Stomach (tissue), 9 donors: Measurements from ENCODE around the gene TRPV4. TPM values are rescaled to one million over a fixed set of nuclear protein-coding genes. Genes with fewer than 3 reads are reported as not detected.

Source experiments
- DNase-seq, 2 donors: peaks; one replicate each; pipeline versions ENCODE4 v3.0.0 to v3.0.0-alpha.2; 2013 to 2019
- H3K27ac ChIP-seq, 5 donors: fragments of 200-600 bp in 4 of 5; sonication (generic) in 4 of 5; one replicate each; pipeline ENCODE4 v1.5.1; 2013 to 2019; ENCODE audit warnings: mild to moderate bottlenecking in 1 of 5, moderate library complexity in 1 of 5
- H3K27me3 ChIP-seq, 3 donors: fragments of 200-600 bp; sonication (generic); one replicate each; pipeline ENCODE4 v1.5.1; 2017 to 2019; ENCODE audit warnings: mixed run types in 1 of 3
- H3K36me3 ChIP-seq, 4 donors: fragments of 200-600 bp; sonication (generic); 1 replicate in 3 of 4; 2 replicates in 1 of 4; pipeline ENCODE4 v1.5.1; 2016 to 2019
- H3K4me1 ChIP-seq, 4 donors: fragments of 200-600 bp; sonication (generic); one replicate each; pipeline ENCODE4 v1.5.1; 2016 to 2019
- H3K4me3 ChIP-seq, 4 donors: fragments of 200-600 bp; sonication (generic) in 3 of 4; one replicate each; pipeline ENCODE4 v1.5.1; 2016 to 2019; ENCODE audit warnings: mild to moderate bottlenecking in 1 of 4
- H3K9me3 ChIP-seq, 4 donors: fragments of 200-600 bp; sonication (generic); one replicate each; pipeline ENCODE4 v1.5.1; 2016 to 2019
- EP300 ChIP-seq: sonication (generic); formaldehyde crosslinking; IDR thresholded peaks from one replicate; pipeline ENCODE4 v1.6.1; 2017; ENCODE audit warnings: antibody characterized with exemption
- POLR2A ChIP-seq, 4 donors: fragments of 450-650 bp; IDR thresholded peaks; one replicate each; pipeline ENCODE4 v1.6.1; 2016; ENCODE audit warnings: antibody characterized with exemption in 4 of 4, control low read depth in 2 of 4, mild to moderate bottlenecking in 1 of 4, moderate library complexity in 1 of 4
- POLR2AphosphoS5 ChIP-seq, 3 donors: sonication (generic); formaldehyde crosslinking; IDR thresholded peaks; one replicate each; pipeline ENCODE4 v1.6.1; 2016; ENCODE audit warnings: antibody characterized with exemption in 3 of 3
- WGBS, 5 donors: extraction: QIAGEN DNeasy Blood & Tissue Kit in 3 of 5; methylation state at CpG; one replicate each; pipeline versions ENCODE4 v1.1.5 to v1.1.7; 2013 to 2018; 5-methylcytosine and 5-hydroxymethylcytosine counted together
- intact Hi-C: fragments of 100-400 bp; cut with DNase I; formaldehyde crosslinking; loops from one replicate; pipeline ENCODE4 v1.15.1; 2023; ENCODE audit warnings: low total_unique reads
- polyA plus RNA-seq, 3 donors: library from polyadenylated mRNA; stranded (reverse); fragments of 200-250 nt; gene quantifications; one replicate each; pipeline ENCODE4 v1.2.3, GENCODE V29; 2013
- total RNA-seq, 5 donors: library from RNA; depleted of rRNA; stranded (reverse); fragments of >200 nt; gene quantifications; one replicate each; pipeline versions ENCODE4 v1.1.0 to v1.2.3, GENCODE V29; 2014 to 2016
- TF ChIP-seq, protein P1 (sequence below), 7 experiments: fragments of 450-650 bp in 4 of 7; fragments of 200-600 bp in 3 of 7; sonication (generic) in 3 of 7; IDR thresholded peaks; one replicate each; pipeline ENCODE4 v1.5.1; 2016 to 2019; ENCODE audit warnings: antibody characterized with exemption in 7 of 7, control low read depth in 2 of 7, mild to moderate bottlenecking in 1 of 7
- donor health status: healthy with polysubstance abuse.
- donor health status: Bipolar disorder and iron deficiency.
- donor health status: healthy.

Gene TRPV4
- total and polyA plus RNA-seq, 8 donors: 0.75 to 3.8 (median 1.4) TPM; not detected in 4

DNA sequence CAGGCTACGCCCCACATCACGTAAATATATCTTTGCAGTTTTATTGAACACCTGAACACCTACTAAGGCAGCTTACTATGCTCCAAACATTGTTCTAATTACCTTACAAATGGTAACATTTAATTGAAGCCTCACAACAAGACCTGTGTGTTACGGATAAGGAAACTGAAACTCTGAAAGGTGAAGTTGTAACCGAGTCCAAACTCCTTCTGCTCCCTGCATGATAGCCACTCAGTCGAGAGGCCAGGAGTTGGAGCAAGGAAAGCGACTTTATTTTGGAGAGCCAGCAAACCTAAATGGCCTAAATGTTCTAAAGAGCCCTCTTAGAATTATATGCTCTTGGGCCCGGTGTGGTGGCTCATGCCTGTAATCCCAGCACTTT lies 12.6 kb upstream of the TRPV4 start:
- intact Hi-C loops: no loop called here
- Histone ChIP-seq H3K4me1 (peaks cover 0 to 27% (median 8%) of the 10 kb centered on the region in 4 donors), H3K27ac (peak overlapping the region in 1 of 5 donors; percentile 22), H3K4me3 (peak overlapping the region in 1 of 4 donors; percentile 16), H3K27me3 (no peaks in the 10 kb centered on the region), H3K36me3 (peaks cover 0 to 5% (median 2%) of the 10 kb centered on the region in 4 donors), H3K9me3 (no peaks in the 10 kb centered on the region)
- no peak for TF ChIP-seq POLR2A (IDR thresholded peaks at IDR 0.05)
- TF ChIP-seq POLR2AphosphoS5 (IDR thresholded peaks at IDR 0.05): no peak
- no peak for TF ChIP-seq EP300
- TF ChIP-seq, protein P1, sequence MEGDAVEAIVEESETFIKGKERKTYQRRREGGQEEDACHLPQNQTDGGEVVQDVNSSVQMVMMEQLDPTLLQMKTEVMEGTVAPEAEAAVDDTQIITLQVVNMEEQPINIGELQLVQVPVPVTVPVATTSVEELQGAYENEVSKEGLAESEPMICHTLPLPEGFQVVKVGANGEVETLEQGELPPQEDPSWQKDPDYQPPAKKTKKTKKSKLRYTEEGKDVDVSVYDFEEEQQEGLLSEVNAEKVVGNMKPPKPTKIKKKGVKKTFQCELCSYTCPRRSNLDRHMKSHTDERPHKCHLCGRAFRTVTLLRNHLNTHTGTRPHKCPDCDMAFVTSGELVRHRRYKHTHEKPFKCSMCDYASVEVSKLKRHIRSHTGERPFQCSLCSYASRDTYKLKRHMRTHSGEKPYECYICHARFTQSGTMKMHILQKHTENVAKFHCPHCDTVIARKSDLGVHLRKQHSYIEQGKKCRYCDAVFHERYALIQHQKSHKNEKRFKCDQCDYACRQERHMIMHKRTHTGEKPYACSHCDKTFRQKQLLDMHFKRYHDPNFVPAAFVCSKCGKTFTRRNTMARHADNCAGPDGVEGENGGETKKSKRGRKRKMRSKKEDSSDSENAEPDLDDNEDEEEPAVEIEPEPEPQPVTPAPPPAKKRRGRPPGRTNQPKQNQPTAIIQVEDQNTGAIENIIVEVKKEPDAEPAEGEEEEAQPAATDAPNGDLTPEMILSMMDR (IDR thresholded peaks at IDR 0.05): no peak
- no peak for DNase-seq
- WGBS, 5 donors: 75 to 84% (median 78%) methylated on average over 7 of the region's 7 CpGs

DNA sequence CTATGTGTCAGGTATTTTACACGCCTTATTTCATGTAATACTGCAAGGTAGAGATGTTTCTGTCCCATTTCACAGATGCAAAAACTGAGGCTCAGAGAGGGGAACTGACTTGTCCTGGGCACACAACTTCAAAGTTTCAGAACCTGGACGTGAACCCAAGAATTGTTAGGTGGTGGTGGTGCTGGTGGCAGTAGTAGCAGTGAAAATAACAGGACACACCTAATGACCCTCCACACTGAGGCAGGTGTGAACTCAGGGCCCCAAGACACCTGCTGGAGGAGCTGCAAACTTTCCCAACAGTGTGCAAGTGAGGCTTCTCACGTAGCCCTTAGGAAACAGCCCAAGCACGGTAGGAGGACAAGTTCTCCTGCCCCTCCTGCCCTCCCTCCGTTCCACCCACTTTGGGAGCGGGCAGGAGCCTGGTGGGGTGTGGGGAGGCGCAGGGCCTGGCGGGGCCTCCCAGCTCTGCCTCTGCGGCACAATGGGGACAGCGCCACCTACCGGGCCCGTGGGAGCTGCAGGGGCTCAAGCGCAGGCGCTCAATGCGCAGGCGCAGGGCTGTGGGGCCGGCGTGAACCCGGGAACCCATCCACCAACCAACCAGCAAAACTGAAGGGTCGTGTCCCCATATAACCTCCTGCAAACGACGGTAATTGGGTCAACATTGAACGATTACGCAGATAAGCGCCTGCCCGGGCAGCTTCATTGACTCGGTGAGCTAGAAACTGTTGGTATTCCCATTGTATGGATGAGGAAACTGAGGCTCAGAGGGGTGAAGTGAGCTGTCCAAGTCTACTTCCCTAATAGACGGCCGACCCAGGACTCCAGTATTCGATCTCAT lies 12.0 kb upstream of the TRPV4 start:
- Histone ChIP-seq H3K4me3 (peak overlapping the region; percentile 16 to 28 (median 19)), H3K27me3 (no peaks in the 10 kb centered on the region), H3K4me1 (peaks cover 0 to 27% (median 8%) of the 10 kb centered on the region in 4 donors), H3K9me3 (no peaks in the 10 kb centered on the region), H3K36me3 (no peaks in the 10 kb centered on the region), H3K27ac (no peak overlapping the region)
- intact Hi-C loops: loop anchor here (5.0 kb wide), 1 partner anchor 38 kb away; no protein-coding TSS in a partner anchor
- 9 to 16% (median 10%) methylated on average over 22 to 30 of the region's 30 CpGs for WGBS, 5 donors
- DNase-seq: peak; percentile 94 to 95
- peak in 1 of 3 donors; percentile 64 for TF ChIP-seq POLR2AphosphoS5 (IDR thresholded peaks at IDR 0.05)
- TF ChIP-seq POLR2A (IDR thresholded peaks at IDR 0.05): no peak
- TF ChIP-seq, protein P1 (IDR thresholded peaks at IDR 0.05): peak in 5 of 7 experiments; percentile 94 to 98 (median 97)
- TF ChIP-seq EP300: no peak

DNA sequence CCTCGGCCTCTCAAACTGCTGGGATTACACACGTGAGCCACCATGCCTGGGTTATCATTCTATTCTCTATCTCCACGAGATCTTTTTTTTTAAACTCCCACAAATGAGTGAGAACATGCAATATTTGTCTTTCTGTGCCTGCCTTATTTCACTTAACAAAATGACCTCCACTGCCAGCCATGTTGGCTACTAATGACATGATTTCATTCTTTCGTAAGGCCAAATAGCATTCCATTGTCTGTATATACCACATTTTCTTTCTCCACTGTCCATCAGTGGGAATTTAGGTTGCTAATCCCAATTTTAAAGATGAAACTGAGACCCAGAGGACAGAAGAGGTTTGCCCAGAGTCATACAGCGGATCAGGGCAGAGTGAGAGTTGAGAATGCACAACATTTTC lies 10.9 kb upstream of the TRPV4 start:
- no peaks in the 10 kb centered on the region for H3K9me3 ChIP-seq
- TF ChIP-seq POLR2AphosphoS5 (IDR thresholded peaks at IDR 0.05) (no peak), EP300 (no peak), POLR2A (IDR thresholded peaks at IDR 0.05) (no peak)
- TF ChIP-seq, protein P1 (IDR thresholded peaks at IDR 0.05): no peak
- peaks cover 0 to 27% (median 8%) of the 10 kb centered on the region in 4 donors for H3K4me1 ChIP-seq
- no peak overlapping the region for H3K27ac ChIP-seq
- intact Hi-C loops: loop anchor here (5.0 kb wide), 1 partner anchor 37 kb away; no protein-coding TSS in a partner anchor
- no peaks in the 10 kb centered on the region for H3K36me3 ChIP-seq
- no peaks in the 10 kb centered on the region for H3K27me3 ChIP-seq
- H3K4me3 ChIP-seq: no peak overlapping the region
- 82 to 89% (median 84%) methylated on average over 5 of the region's 5 CpGs for WGBS, 5 donors
- DNase-seq: no peak

DNA sequence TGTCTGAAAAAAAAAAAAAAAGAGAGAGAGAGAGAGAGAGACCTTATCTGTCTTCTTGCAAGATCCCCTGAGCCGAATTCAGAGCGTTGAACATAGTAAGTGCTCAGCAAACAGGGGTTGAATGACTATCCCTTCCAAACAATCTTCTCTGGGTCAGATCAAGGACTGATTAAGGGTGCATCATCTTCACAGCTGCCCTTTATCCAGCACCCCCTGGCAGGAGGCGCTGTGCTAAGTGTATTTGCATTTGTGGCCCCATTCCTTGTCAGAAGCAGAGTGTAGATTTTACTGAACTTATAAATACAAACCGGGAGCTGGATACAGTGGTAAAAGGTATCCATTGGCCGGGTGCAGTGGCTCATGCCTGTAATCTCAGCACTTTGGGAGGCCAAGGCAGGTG lies 8.8 kb upstream of the TRPV4 start:
- no peak overlapping the region for H3K4me3 ChIP-seq
- H3K36me3 ChIP-seq: no peaks in the 10 kb centered on the region
- 64 to 77% (median 70%) methylated on average over 5 of the region's 5 CpGs for WGBS, 5 donors
- intact Hi-C loops: loop anchor here (5.0 kb wide), 1 partner anchor 35 kb away; no protein-coding TSS in a partner anchor
- peaks cover 0 to 19% (median 8%) of the 10 kb centered on the region in 4 donors for H3K4me1 ChIP-seq
- DNase-seq: no peak
- TF ChIP-seq, protein P1 (IDR thresholded peaks at IDR 0.05): no peak
- TF ChIP-seq POLR2A (IDR thresholded peaks at IDR 0.05) (no peak), EP300 (no peak), POLR2AphosphoS5 (IDR thresholded peaks at IDR 0.05) (no peak)
- no peaks in the 10 kb centered on the region for H3K27me3 ChIP-seq
- no peak overlapping the region for H3K27ac ChIP-seq
- H3K9me3 ChIP-seq: no peaks in the 10 kb centered on the region
